GM21528 (cell line): Measurements from ENCODE around the gene PRSS50.
"Not testable (repeated sequence)": the region's sequence is repeated elsewhere in the genome, so short reads cannot be mapped to it uniquely, and the experiment has no call there.

Source experiments
- ATAC-seq: cut with Tn5 transposase; IDR thresholded peaks from one replicate; pipeline ENCODE4 v1.9.1; 2021; ENCODE audit warnings: mild to moderate bottlenecking, moderate library complexity; ENCODE audit not compliant: unreplicated experiment, low FRiP score

Gene PRSS50

DNA sequence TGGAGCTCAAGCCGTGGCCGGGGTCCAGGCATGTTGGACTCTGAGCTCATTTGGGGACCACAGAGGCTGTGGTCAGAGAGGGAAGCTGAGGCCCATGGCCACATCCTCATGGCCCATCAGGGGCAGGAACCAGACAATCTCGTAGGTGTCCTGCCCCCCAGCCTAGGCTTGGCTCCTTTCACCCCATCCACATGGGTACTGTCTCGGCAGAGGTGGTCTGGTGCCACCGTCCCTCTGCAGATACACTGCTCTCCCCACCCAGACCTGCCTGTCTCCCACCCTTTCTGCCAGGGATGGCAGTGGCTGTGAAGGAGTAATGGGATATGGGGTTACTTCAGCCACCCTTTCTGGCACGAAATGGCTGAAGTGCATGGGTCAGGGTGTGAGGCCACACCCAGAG is 7.9 kb downstream of the PRSS50 start:
- no peak for ATAC-seq

DNA sequence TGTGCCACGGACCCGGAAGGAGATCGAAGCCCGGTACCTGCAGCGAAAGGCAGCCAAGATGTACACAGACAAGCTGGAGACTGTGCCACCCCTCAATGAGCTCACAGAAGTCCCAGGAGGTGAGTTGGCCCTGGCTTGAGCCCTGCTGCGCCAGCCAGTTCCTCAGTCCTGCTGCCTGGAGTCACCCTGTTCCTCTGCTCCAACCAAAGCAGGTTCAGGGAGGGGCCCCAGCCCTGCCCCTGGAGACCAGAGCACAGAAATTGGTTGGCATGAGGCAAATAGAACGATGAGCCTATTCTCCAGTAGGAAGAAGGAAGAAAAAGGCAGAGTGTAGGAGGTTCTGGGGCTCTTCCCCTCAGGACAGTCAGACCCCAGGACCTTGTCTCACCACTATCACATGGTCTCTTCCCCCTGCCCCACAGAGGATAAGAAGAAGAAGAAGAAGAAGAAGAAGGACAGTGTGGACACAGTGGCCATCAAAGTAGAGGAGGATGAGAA is 8.5 kb downstream of the PRSS50 start:
- ATAC-seq, result no peak

DNA sequence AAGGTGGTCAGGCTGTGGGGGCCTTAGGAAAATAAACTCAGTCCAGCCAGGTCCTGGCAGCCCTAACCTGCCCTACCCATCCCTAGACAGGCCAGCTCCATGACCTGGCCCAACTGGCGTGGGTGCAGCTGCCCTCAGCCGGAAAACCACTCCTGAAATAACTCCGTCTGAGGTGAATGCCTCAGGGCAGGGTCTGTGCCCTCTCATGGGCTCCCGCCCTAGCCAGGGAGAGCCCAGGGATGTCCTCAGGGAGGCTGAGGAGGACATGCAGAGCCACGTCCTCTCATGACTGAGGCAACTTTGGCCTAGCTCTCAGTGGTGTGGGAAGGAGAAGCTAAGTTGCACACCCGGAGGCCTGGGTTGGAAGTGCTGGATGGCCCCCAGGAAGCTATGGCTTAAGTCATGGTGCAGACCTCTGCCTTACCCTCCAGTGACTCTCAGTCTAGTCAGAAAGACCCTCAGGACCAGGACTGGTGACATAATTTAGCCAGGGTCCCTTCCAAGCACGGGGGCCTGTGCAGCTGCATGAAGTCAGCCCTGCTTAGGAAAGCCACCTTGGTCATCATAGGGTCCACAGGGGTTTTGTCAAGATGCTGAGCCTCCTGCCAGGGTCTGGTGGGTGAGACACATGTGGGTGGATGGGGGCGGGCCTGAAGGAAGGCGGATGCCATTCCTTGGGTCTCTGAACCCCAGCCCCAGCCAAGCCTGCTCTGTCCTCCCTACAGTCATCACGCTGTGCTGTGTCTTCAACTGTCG is 9.1 kb downstream of the PRSS50 start:
- ATAC-seq, result no peak

GRCh38 chr3:46707601-46708011 is 10.1 kb downstream of the PRSS50 start:
- no peak for ATAC-seq

GRCh38 chr3:46706771-46707582 is 10.7 kb downstream of the PRSS50 start:
- no peak for ATAC-seq

DNA sequence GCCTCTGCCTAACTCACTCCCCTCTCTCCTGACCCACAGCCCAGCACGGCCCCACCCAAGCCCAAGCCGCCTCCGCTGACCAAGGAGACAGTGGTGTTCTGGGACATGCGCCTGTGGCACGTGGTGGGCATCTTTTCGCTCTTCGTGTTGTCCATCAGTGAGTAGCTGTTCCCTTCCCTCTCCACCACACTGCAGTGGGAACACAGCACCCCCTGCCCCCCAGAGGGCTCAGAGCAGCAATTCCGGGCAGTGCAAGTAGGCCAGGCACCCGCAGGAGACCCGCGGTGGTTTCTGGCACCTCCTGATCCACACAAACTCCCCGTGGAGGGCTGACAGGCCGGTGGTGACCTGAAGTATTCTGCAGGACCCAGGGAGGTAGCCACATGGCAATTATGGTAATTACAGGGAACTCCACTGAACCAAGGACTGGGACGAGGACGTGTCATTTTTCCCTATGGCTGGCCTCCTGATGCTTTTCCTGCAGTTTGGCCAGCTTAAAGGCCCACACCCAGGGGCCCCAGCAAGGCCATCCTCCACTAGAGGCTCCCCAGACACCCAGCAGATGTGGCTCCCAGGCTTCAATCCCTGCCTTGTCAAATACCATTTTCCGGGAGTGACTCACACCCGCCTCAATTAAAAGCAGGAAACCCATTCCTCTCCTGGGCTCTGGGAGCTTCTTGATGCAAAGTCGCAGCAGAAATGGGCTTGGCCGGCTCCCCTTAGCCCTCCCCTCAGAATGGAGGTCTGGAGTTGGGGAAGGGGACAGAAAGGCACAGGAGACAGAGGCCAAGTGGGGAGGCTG is 11.7 kb downstream of the PRSS50 start:
- no peak for ATAC-seq

DNA sequence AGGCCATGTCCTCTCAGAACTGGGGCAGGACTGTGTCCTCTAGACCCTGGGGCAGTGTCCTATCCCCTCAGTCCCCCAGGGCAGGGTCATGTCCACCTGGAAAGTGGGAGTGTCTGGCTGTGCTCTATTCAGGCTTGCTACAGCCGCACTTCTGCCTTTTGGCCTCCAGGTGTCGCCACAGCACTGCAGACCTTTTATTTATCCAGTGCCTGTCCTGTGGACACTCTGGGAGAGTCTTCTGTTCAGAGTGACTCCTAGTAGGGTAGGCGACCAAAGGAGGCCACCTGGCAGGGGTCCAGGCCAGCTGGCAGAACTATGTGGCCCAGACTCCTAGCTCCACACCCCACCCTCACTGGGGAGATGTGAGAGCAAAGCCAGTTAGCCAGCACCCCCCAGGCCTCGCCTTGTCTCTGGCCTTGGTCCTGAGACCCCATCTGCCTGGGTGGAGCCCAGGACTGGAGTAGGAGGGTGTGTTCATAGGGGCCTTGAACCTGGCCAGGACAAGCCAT is 12.6 kb downstream of the PRSS50 start:
- ATAC-seq, result peak; percentile 53

- ATAC-seq, result not testable (repeated sequence)
Observed at GRCh38 chr3:46704346-46704745, 13.3 kb downstream of the PRSS50 start.

- no peak for ATAC-seq
Observed at GRCh38 chr3:46703013-46703520, 14.6 kb downstream of the PRSS50 start.

DNA sequence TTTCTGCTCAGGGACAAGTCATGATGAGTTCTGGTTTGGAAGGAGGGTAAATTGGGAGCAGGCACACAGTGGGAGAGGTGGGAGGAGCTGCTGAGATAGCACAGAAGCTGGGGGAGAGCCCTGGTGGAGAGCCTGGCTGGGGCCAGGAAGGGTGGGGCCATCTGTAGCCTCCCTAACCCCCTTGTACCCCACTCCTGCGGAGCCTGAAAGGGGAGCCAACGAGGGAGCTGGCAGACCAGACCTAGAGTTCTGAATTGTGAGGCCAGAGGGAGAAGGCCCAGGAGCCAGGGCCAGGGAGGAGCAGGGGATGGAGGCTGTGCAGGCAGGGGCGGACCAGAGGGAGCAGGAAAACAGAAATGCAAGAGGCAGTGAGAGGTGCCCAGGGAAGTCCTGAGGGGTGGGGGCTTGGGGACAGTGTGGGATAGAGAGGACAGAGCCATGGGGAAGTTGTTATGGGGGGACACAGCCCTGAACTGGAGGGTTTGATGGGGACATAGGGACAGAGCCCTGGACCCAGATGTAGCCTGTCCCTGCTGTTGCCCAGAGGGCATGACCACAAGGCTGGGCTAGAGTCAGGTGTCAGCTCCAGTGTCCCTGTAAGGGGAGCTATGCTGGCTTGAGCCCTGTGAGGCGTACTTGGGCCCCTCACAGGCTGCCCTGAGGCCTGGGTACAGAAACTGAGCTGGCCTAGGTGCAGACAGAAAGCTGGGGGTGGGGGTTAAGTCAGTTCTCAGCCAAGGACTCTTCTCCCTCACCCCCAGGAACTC is 15.2 kb downstream of the PRSS50 start:
- no peak for ATAC-seq

- no peak for ATAC-seq
Observed at GRCh38 chr3:46701181-46701939, 16.3 kb downstream of the PRSS50 start, which contains the start of gene TMIE. Gene TMIE, plus strand, starts transcription at chr3:46701392. Its CDS starts 96 bp downstream, at chr3:46701488.

DNA sequence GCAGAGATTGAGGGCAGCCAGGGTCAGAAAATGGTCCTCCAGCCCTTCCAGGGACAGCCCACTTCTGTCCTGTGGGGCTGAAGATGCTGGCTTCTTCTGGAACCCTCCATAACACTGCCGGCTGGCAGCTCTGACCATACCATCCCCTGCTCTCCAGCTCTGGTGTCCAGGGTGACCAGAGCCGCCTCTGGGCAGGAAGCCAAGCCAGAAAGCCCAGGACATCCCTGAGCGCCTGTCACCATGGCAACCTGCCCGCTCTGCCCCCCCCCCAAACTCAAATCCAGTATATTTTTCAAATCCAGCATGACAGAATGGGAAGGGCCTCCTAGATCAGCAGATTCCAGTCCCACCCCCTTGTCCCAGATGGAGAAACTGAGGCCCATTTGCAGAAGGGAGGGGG is 16.9 kb downstream of the PRSS50 start:
- ATAC-seq, result no peak

GRCh38 chr3:46699676-46700523 is 17.8 kb downstream of the PRSS50 start:
- ATAC-seq, result no peak

DNA sequence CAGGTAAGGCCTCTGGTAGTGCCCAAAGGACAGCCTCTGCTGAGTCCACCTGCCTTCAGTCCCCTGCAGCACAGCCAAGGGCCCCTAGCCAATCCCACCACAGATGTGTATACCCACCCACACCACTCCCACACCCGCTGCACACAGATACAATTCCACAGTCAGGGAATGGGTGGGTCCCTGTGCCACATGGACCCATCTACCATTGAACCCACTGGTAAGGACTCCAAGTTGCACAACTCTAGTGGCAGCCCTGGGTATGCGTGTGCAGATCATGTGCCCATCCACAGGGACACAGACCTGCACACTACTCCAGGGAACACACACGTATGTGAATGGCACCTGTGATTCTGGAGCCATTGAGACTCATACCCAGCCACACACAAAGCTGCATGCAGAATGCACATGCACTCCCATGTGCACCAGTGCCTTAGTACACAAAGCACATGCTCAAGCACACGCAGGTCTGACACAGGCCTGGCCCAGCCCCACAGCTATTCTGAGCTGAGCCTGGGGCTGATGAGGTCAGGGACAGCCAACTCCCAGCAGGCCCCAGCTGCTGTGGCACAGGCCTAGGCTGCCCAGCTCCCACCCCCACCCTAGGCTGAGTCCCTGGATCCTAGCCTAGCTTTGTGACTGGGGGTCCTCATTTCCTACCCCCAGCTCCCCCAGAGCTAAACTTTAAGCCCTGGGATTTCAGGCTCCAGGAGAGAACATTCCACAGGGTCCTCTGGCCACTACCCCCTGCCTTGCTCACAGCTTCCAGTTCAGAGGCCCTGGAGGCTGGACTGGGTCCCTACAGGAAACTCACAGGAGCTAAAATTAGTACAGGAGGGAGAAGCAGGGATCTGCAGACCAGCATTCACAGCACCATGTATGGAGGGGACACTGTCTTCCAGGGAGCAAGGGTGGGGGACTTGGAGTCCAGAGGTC is 21.4 kb downstream of the PRSS50 start:
- no peak for ATAC-seq

DNA sequence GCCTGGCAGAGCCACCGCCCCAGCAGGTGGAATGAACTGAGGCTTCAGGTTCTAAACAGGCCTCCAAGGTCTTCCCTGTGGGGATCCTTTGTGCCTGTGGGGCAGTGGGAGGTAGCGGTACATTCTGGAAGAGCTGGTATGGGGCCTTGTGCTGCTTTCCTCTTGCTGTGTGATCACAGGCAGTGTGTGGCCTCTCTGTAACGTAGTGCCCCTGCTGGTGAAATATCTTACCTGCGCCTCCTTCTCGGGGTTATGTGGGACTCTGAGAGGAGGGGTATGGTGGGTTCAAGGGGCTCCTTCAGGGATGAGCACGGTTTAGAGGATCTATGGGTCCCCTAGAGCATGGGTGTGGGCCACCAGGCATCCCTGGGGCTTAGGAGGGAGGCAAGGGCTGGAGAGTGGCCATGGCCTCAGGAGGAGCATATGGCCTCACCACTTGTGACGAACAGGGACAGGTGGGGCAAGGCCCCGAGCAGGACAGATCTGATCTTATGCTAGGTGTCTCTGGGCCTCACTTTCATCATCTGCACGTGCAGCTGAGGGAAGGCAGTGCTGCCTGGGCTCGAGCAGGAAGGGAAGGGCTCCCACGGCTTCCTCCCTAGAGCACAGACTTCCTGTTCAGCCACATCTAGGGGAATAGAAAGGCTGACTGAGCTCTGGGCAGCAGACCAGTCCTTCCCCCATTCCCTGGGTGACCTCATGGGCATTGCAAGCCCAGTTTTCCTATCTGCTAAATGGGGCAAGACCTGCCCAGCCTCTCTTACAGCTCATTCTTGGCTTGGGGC is 22.3 kb downstream of the PRSS50 start:
- no peak for ATAC-seq

DNA sequence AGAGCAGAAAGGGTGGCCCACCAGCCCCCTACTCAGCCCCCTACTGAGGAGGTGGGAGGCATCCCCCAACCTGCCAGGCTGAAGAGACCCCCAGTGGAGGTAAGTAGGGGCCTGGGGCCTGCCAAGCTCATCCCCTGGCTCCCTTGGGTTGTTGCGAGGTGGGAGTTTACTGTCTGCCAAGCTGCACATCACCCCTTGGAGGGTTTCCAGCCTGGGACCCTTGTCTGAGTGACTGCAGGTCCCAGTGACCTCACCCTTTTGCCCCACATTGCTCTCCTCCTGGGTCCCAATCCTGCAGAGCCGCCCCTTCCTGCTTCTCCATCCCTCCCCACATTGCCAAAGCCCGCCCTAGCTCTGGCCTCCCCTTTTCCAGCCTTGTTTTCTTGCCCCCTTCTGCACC is 23.1 kb downstream of the PRSS50 start:
- ATAC-seq, result no peak
